Measurements from ENCODE around the gene LIMK1. TPM values are rescaled to one million over a fixed set of nuclear protein-coding genes. Genes with fewer than 3 reads are reported as not detected.
"Not testable (repeated sequence)": the region's sequence is repeated elsewhere in the genome, so short reads cannot be mapped to it uniquely, and the experiment has no call there.

Gene LIMK1
- total and polyA plus RNA-seq, 4 donors = 0.63 to 4.1 (median 3.4) TPM

GRCh38 chr7:74043523-74043951 lies 40.1 kb upstream of the LIMK1 start:
- WGBS = 76% methylated on average over 9 of the region's 9 CpGs
- no peaks in the 10 kb centered on the region for H3K27me3 ChIP-seq (ENCODE audit: control insufficient read depth in 4 of 4, insufficient read depth in 4 of 4, low read length in 3 of 4)
- H3K4me1 ChIP-seq (ENCODE audit: control insufficient read depth in 4 of 4, insufficient read depth in 4 of 4, low read length in 3 of 4) = no peaks in the 10 kb centered on the region
- H3K9ac ChIP-seq (ENCODE audit: low read depth in 1 of 2, low read length in 2 of 2) = no peak overlapping the region
- DNase-seq (ENCODE audit: low spot score) = no peak
- TF ChIP-seq, protein P1, sequence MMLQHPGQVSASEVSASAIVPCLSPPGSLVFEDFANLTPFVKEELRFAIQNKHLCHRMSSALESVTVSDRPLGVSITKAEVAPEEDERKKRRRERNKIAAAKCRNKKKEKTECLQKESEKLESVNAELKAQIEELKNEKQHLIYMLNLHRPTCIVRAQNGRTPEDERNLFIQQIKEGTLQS (IDR thresholded peaks at IDR 0.05) = no peak
- TF ChIP-seq JUND (IDR thresholded peaks at IDR 0.05) = no peak
- TF ChIP-seq NR2F2 (IDR thresholded peaks at IDR 0.05) = no peak
- no peak for TF ChIP-seq EGR1 (IDR thresholded peaks at IDR 0.05; ENCODE audit: low read depth in 2 of 2)
- H3K4me3 ChIP-seq (ENCODE audit: low read depth in 1 of 3, low read length in 3 of 3) = no peak overlapping the region
- no peak overlapping the region for H3K27ac ChIP-seq (ENCODE audit: low read depth in 1 of 2, low read length in 2 of 2)
- H3K36me3 ChIP-seq (ENCODE audit: control insufficient read depth in 4 of 4, insufficient read depth in 3 of 4, low read depth in 1 of 4, low read length in 3 of 4) = peaks cover 0 to 4% (median 0%) of the 10 kb centered on the region in 4 donors
- H3K9me3 ChIP-seq (ENCODE audit: control insufficient read depth in 4 of 4, low read length in 3 of 4) = no peaks in the 10 kb centered on the region

GRCh38 chr7:74044366-74045350 lies 38.9 kb upstream of the LIMK1 start:
- Histone ChIP-seq H3K9me3 (ENCODE audit: control insufficient read depth in 4 of 4, low read length in 3 of 4) (no peaks in the 10 kb centered on the region), H3K9ac (ENCODE audit: low read depth in 1 of 2, low read length in 2 of 2) (no peak overlapping the region), H3K36me3 (ENCODE audit: control insufficient read depth in 4 of 4, insufficient read depth in 3 of 4, low read depth in 1 of 4, low read length in 3 of 4) (peaks cover 0 to 9% (median 0%) of the 10 kb centered on the region in 4 donors), H3K4me3 (ENCODE audit: low read depth in 1 of 3, low read length in 3 of 3) (no peak overlapping the region), H3K27ac (ENCODE audit: low read depth in 1 of 2, low read length in 2 of 2) (no peak overlapping the region), H3K27me3 (ENCODE audit: control insufficient read depth in 4 of 4, insufficient read depth in 4 of 4, low read length in 3 of 4) (no peaks in the 10 kb centered on the region), H3K4me1 (ENCODE audit: control insufficient read depth in 4 of 4, insufficient read depth in 4 of 4, low read length in 3 of 4) (no peaks in the 10 kb centered on the region)
- TF ChIP-seq SP1 (IDR thresholded peaks at IDR 0.05) = no peak
- no peak for TF ChIP-seq REST (IDR thresholded peaks at IDR 0.05)
- TF ChIP-seq TAF1 (conservative IDR thresholded peaks at IDR 0.05) = no peak
- TF ChIP-seq EGR1 (IDR thresholded peaks at IDR 0.05; ENCODE audit: low read depth in 2 of 2) = no peak
- TF ChIP-seq, protein P1 (IDR thresholded peaks at IDR 0.05) = no peak
- no peak for TF ChIP-seq JUND (IDR thresholded peaks at IDR 0.05)
- TF ChIP-seq FOXA1 (IDR thresholded peaks at IDR 0.05) = no peak
- TF ChIP-seq, protein P2, sequence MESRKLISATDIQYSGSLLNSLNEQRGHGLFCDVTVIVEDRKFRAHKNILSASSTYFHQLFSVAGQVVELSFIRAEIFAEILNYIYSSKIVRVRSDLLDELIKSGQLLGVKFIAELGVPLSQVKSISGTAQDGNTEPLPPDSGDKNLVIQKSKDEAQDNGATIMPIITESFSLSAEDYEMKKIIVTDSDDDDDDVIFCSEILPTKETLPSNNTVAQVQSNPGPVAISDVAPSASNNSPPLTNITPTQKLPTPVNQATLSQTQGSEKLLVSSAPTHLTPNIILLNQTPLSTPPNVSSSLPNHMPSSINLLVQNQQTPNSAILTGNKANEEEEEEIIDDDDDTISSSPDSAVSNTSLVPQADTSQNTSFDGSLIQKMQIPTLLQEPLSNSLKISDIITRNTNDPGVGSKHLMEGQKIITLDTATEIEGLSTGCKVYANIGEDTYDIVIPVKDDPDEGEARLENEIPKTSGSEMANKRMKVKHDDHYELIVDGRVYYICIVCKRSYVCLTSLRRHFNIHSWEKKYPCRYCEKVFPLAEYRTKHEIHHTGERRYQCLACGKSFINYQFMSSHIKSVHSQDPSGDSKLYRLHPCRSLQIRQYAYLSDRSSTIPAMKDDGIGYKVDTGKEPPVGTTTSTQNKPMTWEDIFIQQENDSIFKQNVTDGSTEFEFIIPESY (IDR thresholded peaks at IDR 0.05) = no peak
- no peak for TF ChIP-seq YY1 (IDR thresholded peaks at IDR 0.05)
- TF ChIP-seq NR2F2 (IDR thresholded peaks at IDR 0.05) = no peak
- no peak for TF ChIP-seq HNF4A (conservative IDR thresholded peaks at IDR 0.05)
- no peak for TF ChIP-seq RXRA (IDR thresholded peaks at IDR 0.05)
- TF ChIP-seq, protein P3, sequence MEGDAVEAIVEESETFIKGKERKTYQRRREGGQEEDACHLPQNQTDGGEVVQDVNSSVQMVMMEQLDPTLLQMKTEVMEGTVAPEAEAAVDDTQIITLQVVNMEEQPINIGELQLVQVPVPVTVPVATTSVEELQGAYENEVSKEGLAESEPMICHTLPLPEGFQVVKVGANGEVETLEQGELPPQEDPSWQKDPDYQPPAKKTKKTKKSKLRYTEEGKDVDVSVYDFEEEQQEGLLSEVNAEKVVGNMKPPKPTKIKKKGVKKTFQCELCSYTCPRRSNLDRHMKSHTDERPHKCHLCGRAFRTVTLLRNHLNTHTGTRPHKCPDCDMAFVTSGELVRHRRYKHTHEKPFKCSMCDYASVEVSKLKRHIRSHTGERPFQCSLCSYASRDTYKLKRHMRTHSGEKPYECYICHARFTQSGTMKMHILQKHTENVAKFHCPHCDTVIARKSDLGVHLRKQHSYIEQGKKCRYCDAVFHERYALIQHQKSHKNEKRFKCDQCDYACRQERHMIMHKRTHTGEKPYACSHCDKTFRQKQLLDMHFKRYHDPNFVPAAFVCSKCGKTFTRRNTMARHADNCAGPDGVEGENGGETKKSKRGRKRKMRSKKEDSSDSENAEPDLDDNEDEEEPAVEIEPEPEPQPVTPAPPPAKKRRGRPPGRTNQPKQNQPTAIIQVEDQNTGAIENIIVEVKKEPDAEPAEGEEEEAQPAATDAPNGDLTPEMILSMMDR (IDR thresholded peaks at IDR 0.05; ENCODE audit: low read depth, low read length, missing input control) = no peak
- no peak for TF ChIP-seq FOXA2 (IDR thresholded peaks at IDR 0.05)
- TF ChIP-seq GABPA (IDR thresholded peaks at IDR 0.05 in 1 of 2, conservative IDR thresholded peaks at IDR 0.05 in 1 of 2) = no peak
- TF ChIP-seq, protein P4, sequence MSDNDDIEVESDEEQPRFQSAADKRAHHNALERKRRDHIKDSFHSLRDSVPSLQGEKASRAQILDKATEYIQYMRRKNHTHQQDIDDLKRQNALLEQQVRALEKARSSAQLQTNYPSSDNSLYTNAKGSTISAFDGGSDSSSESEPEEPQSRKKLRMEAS (IDR thresholded peaks at IDR 0.05) = no peak
- no peak for DNase-seq (ENCODE audit: low spot score)
- WGBS = 84% methylated on average over 20 of the region's 20 CpGs

- H3K4me3 ChIP-seq (ENCODE audit: low read depth in 1 of 3, low read length in 3 of 3); H3K9ac ChIP-seq (ENCODE audit: low read depth in 1 of 2, low read length in 2 of 2); H3K27ac ChIP-seq (ENCODE audit: low read depth in 1 of 2, low read length in 2 of 2); H3K4me1 ChIP-seq (ENCODE audit: control insufficient read depth in 4 of 4, insufficient read depth in 4 of 4, low read length in 3 of 4); H3K9me3 ChIP-seq (ENCODE audit: control insufficient read depth in 4 of 4, low read length in 3 of 4); DNase-seq (ENCODE audit: low spot score); H3K27me3 ChIP-seq (ENCODE audit: control insufficient read depth in 4 of 4, insufficient read depth in 4 of 4, low read length in 3 of 4); H3K36me3 ChIP-seq (ENCODE audit: control insufficient read depth in 4 of 4, insufficient read depth in 3 of 4, low read depth in 1 of 4, low read length in 3 of 4): not testable (repeated sequence)
- WGBS = 94% methylated on average over 7 of the region's 7 CpGs
Observed at GRCh38 chr7:74046581-74046980, 37.0 kb upstream of the LIMK1 start.

All from liver (tissue), 9 donors.